GM12875 (cell line): ENCODE data around the gene RTL10.
"Not testable (repeated sequence)": the region's sequence is repeated elsewhere in the genome, so short reads cannot be mapped to it uniquely, and the experiment has no call there.

ENCODE experiments used
- H3K4me3 ChIP-seq: one replicate; pipeline ENCODE4 v1.5.1; 2011; ENCODE audit warnings: low read depth, low read length, control low read depth
- TF ChIP-seq, protein P1 (sequence below): IDR thresholded peaks from 2 replicates; pipeline ENCODE4 v1.5.1; 2011; ENCODE audit warnings: low read depth, mild to moderate bottlenecking, control low read depth, inconsistent platforms, low read length, moderate library complexity, borderline replicate concordance; ENCODE audit not compliant: insufficient read depth

The RTL10 gene

DNA sequence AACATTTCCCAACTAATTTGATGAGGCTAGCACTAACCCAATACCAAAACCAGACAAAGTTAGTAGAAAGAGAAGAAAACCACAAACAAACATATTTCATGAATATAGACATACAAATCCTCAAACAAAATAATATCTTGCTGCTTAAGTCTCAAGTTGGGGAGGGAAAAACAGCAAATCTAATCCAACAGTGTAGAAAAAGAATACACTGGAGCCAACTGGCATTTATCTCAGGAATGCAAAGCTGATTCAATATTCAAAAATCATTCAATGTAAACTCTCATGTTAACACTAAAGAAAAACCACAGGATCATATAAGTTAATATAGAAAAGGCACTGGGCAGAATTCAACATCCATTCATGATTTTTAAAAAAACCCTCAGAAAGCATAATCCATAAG lies 18.2 kb downstream of the RTL10 start:
- TF ChIP-seq, protein P1, sequence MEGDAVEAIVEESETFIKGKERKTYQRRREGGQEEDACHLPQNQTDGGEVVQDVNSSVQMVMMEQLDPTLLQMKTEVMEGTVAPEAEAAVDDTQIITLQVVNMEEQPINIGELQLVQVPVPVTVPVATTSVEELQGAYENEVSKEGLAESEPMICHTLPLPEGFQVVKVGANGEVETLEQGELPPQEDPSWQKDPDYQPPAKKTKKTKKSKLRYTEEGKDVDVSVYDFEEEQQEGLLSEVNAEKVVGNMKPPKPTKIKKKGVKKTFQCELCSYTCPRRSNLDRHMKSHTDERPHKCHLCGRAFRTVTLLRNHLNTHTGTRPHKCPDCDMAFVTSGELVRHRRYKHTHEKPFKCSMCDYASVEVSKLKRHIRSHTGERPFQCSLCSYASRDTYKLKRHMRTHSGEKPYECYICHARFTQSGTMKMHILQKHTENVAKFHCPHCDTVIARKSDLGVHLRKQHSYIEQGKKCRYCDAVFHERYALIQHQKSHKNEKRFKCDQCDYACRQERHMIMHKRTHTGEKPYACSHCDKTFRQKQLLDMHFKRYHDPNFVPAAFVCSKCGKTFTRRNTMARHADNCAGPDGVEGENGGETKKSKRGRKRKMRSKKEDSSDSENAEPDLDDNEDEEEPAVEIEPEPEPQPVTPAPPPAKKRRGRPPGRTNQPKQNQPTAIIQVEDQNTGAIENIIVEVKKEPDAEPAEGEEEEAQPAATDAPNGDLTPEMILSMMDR, result no peak
- no peak overlapping the region for H3K4me3 ChIP-seq

DNA sequence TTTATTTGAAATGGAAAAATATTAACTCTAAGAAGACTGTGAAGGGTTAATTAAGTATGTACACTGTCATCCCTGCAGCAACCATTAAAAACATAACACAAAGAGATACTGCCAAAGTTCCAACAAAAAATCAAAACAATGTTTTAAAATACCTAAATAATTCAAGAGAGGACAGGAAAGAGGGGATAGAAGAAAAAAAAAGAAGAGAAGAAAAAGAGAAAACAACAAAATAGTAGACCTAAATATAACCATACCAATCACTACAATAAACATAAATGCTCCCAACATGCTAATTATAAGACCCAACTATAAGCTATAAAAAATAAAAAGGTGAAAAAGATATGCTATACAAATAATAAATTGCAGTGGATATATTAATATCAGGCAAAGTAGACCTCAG lies 20.1 kb downstream of the RTL10 start:
- H3K4me3 ChIP-seq, result no peak overlapping the region
- TF ChIP-seq, protein P1, result no peak

DNA sequence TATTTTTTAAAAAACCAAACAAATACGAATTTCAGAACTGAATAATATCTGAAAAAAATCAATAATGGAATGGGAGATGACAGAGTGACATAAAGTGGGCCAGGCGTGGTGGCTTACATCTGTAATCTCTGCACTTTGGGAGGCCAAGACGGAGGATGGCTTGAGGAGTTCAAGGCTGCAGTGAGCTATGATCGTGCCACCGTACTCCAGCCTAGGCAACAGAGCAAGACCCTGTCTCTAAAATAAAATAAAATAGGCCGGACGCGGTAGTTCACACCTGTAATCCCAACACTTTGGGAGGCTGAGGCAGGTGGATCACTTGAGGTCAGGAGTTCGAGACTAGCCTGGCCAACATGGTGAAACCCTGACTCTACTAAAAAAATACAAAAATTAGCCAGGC lies 21.3 kb downstream of the RTL10 start:
- H3K4me3 ChIP-seq, result not testable (repeated sequence)

DNA sequence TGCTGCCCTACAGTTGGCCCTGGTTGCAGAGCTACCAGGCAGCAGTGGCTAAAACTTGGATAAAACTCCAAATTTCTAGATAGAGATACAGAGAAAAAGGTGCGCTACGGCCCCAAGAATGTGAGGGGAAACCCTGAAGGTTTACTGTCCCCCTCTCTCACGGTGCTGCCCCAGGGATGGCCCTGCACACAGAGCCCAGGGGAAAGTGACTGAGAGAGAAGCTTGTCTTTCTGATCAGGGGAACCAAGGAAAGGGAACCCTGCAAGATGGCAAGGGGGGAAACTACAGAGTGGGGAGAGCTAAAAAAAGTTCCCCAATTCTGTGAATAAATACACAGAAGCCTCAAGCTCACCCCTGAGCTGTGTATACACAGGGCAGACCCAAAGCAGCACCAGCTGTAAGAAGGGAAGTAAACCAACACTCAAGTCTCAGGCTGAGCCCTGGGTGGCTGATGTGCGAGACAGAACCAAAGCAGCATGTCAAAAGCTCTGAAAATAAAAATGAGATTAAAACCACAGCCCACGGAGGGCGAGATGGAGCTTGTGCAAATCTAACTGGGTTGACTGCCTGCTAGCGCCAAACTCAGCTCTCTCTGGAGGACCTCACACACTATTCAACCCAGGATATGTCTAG lies 22.1 kb downstream of the RTL10 start:
- H3K4me3 ChIP-seq, result no peak overlapping the region
- TF ChIP-seq, protein P1, result no peak

DNA sequence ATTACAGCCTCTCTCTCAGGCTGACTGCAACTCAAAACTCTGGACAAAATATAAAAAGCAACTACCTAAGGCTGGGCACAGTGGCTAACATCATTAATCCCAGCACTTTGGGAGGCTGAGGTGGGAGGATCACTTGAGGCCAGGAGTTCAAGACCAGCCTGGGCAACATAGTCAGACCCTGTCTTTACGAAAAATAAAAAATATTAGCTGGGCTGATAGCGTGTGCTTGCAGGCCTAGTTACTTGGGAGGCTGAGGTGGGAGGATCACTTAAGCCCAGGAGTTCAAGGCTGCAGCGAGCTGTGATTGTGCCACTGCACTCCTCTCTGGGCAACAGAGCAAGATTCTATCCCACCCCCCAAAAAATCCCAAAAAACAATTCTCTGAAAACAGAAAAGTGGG lies 22.7 kb downstream of the RTL10 start:
- H3K4me3 ChIP-seq, result not testable (repeated sequence)

DNA sequence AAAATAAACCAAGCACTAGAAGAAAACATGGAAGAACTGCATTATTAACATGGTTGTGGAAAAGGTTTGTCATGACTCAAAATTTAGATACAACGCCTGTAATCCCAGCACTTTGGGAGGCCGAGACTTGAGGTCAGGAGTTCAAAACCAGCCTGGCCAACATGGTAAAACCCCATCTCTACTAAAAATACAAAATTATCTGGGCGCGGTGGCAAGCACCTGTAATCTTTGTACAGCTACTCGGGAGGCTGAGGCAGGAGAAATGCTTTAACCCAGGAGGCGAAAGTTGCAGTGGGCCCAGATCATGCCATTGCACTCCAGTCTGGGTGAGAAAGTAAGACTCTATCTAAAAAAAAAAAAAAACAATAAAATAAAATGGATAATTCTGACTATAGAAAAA lies 23.7 kb downstream of the RTL10 start:
- H3K4me3 ChIP-seq, result no peak overlapping the region
- TF ChIP-seq, protein P1, result no peak

DNA sequence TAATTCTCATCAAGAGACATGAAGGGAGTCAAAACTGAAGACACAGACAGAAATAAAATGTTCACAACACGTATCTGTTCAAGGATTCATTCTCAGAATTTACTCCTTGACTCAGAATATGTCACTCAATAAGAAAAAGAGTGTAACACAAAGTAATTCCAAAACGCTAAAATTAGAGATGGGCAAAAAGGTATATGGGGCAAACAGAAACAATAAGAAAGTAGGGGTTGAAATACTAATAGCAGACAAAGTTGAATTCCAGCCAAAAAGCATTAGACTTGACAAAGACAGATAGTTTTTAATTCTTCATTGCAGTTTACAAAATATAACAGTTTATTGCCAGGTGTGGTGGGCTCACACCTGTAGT lies 26.7 kb downstream of the RTL10 start:
- TF ChIP-seq, protein P1, result no peak
- H3K4me3 ChIP-seq, result no peak overlapping the region

DNA sequence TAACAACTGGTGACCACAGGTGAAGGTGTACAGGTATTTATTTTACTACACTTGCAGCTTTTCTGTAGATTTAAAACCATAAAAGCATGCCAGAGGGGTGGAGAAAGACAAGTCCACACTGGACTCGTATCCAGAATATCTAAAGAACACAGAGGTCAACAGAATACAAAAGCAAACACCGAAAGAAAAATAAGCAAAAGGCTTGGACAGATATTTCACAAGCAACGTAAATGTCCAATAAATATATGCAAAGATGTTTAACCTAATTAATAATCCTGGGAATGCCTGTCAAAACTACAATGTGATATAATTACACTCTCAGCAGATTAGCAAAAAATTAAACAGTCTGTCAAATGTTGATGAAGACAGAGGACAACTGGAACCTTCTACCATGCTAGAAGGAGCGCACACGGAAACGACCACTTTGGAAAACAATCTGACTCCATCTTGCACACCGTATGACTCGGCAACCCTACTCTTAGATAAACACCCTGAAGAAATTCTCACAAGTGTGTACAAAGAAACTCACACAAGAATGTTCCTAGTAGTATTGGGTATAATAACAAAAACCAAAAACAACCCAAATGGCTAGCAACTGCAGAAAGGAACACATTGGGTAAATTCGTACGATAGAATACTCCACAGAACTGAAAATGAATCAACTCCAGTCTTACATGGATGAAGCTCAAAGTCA lies 27.2 kb downstream of the RTL10 start:
- H3K4me3 ChIP-seq, result no peak overlapping the region
- TF ChIP-seq, protein P1, result no peak
